ENCODE results near the gene SSUH2.
A peak's percentile ranks its signal among the peaks of the same experiment; 100 is the strongest.

SSUH2 gene

DNA sequence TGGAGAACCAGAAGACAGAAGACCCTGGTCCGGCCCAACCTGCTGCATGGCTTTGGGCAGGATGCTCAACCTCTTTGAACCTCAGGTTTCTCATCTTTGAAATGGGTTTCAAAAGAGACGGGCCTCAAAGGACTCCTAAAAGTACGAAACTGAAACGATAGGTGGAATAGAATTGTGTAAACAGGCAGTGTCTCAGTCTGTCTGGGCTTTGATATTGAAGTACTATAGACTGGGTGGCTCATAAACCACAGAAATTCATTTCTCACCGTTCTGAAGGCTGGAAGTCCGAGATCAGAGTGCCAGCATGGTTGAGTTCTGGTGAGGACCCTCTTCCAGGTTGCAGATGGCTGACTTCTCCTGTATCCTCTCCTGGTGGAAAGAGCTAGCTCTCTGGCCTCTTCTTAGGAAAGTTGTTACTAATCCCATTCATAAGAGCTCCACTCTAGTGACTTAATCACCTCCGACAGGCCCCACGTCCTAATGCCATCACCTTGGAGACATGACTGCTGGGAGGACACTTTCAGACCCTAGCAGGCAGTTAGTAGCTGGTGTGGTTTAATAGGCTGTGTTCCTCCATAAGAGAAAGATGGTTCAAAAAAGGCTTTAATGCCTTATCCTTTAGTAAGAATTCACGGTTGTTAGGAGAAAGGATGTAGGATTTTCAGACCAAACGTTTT lies 35.7 kb downstream of the SSUH2 start:
- DNase-seq (ENCODE audit: low spot score), result no peak

DNA sequence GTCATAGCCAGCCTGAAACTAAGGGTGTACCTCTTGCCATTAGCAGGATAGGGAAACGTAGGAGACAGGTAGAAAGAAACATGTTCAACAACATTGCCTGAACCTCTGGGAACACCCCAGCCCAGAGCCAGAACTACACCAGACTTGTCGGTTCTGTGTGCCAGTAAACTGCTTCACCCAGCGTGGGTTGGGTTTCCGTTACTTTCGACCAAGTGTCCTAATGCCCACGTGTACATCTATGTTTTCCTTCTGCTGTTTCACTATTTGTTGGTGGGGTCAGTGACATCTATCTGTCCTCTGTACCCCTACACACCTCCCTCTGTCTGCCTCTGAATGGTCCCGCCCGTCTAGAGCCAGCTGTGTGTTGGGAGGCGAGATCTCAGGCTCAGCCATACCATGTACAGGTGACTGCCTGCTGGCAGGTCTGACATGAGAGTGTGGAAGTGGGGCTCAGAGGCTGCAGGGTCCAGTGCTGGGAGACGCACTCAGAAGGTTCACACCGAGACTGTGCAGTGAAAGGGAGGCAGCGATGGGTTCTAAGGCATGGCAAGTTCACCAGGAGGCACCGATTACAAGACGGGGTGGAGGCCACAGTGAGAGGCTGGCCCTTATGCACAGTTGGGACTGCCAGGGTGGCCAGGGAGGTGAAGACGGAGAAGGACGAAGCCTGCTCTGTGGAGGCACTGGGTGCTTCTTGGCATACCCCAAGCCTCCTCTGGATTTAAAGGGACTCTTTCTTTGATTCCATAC lies 36.4 kb downstream of the SSUH2 start:
- no peak for DNase-seq (ENCODE audit: low spot score)

DNA sequence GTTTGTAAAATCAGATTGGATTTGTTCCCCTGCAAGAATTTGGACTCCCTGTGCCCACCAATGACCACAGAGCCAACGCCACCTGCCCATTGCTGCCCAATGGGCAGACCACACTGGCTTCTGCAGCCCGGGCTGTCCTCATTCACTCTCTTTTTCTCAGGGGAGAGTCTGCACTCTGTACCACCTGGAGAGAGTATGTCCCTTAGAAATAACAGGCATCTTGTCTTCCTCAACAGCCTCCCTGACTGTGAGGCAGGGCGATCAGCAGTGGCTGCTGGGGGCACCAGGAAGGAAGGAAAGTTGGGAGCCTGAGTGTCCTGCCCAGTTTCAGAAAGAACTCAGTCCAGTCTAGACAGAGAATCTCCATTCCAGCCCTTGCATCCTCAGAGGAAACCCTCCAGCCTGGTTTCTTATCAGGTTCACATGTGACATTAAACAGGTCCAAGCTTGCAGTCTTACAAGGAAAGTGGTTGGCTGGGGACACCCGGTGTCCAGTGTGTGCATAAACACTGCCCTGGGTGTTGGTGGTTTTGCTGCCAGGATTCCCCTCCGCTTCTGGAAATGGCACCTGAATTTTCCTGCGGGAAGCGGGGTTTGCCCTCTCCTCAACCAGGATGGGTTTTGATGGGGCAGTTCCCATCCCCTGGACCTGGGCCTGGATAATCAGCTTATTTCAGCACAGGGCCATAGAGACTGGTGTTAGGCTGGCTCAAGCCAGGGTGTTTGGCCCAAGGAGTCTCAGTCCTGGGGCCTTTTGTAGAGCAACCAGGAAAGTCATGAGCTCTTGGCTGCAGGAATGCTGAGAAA lies 37.2 kb downstream of the SSUH2 start:
- DNase-seq (ENCODE audit: low spot score), result peak; percentile 77

DNA sequence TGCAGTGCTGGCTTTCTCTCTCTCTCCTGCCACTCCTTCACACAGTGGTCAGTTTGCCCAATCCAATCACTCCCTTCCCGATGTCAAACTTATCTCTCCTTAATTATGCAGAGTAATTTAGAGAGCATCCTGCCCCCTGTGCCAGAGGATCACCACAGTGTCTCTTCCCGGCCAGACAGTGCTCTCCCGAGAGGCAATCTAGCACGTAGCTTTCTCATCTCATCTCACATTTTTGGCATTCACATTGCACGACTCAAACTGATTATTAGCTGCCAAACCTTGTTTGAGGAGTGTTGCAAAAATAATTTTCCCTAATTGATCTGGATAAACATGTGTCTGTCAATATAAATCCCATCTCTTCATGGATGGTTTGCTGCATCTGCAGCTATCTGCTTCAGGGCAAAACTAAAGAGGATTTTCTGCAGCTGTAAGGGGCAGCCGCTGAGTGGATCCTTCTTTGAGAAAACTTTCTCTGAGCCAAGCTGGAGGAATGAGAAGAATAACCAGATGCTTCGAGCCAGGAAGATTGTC lies 37.8 kb downstream of the SSUH2 start:
- DNase-seq (ENCODE audit: low spot score), result no peak

DNA sequence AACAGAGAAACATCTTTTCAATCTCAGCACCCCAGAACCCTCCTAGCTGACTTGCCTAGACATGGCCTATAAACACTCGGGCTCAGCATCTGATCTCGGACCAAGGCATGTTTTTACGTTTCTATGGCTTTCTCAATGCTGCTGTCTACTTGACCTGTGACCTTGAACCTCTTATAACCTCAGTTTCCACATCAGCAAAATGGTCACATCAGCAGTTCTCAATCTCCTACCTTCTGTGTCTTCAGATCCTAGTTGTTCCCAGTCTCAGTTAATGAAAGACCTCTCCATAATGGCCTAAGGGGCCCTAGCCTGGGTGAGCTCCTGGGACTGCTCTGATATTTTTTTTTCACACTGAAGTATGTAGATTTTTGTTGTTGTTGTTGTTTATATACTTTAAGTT lies 39.6 kb downstream of the SSUH2 start:
- DNase-seq (ENCODE audit: low spot score), result no peak

DNA sequence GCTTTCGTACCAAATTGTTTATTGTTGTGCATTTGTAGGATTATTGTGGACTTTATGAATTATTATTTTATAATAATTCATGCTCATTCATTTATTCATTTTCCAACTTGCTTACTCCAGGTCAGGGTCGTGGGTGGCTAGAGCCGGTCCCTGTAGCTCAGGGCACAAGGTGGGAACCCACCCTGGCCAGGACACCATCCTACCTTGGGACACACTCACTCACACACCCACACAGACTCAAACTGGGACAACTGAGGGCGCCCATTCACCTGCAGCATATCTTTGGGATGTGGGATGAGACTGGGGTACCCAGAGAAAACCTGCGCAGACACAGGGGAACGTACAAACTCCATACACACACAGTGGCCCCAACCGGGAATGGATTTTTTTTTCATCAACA lies 40.6 kb downstream of the SSUH2 start:
- no peak for DNase-seq (ENCODE audit: low spot score)

DNA sequence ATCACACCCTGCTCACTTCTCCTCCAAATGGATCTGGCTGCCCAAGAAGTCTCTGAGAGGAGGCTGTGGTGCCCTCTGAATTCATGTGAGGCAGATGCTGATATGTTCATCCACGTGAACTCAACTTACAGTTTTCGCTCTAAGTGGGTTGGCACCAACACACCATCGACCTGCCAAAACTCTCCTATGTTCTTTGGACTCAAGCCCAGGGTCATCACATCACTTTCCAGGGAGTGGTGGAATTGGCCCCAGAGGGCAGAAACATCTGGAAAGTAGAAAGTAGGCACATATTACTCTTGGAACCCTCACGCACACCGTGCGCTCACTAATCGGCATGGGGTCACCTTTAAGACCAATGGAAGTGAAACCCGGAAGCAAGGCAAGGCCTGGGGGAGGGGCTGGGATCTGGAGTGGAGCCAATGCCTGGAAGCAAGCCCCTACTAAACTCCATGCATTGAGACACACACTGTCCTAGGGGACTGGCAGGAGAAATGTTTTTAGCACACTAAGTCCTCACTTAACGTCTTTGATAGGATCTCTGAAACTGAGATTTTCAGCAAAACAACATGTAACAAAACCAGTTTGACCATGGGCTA lies 41.4 kb downstream of the SSUH2 start:
- DNase-seq (ENCODE audit: low spot score), result no peak

DNA sequence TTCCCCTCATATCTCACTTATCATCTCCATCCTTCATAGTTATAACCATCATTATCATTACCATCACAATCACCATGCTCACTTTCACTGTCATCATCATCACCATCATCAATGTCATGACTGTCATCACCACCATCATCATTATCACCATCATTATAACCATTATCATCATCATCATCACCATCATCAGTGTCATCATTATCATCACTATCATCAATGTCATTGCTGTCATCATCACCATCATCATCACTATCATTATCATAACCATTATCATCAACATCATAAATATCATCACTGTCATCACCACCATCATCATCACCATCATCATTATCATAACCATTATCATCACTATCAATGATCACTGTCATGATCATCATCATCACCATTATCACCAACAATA lies 44.1 kb downstream of the SSUH2 start:
- no peak for DNase-seq (ENCODE audit: low spot score)

DNA sequence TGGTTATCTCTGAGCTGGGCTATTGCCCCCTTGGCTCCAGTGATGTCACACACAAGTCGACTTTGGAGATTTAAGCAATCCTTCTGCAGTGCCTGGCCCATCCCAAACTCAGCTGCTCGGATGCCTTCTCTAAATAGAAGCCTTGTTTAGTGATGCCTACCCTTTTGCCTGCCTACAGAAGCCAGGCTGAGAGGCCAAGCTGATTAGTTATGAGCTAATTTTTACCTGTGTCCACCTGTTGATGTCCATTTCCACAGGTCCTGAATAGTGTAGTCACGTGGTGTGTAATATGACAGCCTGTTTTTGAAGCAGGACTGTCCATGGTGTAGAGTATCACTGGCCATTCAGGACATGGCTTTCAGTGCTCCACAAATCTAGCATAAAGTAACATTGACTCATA lies 45.5 kb downstream of the SSUH2 start:
- no peak for DNase-seq (ENCODE audit: low spot score)

DNA sequence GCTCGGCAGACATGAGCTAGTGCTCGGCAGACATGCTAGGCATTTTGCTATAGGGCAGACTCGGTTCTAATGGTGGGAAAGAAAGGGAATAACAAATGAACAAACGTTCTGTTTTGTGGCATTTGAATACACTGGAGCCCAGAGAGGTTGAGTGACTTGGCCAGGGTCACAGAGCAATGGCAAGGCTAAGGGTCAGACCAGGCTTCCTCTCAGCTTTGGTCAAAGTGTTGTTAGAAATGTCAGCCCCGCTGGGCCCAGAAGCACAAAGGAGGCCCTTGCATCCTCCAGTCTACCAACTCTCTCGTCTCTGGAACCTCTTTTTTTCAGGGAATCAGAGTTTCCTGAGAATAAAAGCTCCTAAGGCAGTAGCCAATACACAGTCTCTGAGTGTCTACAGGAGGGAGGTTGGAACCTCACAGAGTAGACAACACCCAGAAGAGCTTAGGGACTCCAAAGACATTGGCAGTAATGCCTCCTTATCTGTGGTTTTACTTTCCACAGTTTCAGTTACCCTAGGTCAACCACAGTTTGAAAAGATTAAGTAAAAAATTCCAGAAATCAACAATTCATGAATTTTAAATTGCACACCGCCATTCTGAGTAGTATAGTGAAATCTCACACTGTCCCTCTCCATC lies 47.3 kb downstream of the SSUH2 start:
- DNase-seq (ENCODE audit: low spot score), result no peak

DNA sequence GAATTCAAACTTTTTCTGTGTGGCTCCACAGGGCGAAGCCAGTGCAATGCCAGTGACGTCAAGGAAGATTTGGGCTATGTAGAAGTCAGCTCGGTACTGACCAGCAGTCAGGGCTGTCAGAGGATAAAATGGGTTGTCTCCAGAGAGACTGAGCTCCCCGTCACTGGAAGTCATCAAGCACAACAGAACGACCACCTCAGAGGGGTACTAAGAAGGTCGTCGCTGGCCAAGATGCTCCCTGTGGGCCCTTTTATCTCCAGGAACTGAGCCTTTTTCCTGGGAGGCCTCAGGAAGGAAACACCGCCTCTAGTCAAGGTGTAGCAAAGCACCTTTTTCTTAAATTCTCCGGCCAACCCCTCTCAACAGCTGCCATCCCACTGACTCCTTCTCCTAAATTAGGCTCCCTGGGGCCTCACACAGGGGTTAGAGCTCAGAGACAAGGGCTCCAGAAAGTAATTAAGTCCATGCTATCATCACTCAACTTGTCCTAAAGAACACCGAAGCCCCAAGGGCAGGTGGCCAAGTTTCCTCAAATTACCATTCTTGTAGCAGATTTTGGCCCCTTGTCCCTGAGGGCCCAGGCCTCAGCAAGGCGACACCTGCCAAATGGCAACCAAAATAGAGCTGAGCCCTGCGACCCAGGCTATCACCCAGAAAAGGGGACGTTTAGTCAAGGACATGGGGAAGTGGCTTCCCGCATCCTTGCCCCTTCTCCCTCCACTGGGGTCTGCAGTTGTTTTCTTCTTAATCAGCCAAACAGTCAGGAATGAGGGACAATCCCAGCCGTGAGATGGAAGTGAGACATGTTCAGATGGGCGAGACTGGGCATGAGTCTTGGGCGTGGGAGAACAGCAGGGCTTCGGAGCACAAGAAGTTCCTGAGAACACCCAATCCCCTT lies 48.0 kb downstream of the SSUH2 start:
- DNase-seq (ENCODE audit: low spot score), result no peak

DNA sequence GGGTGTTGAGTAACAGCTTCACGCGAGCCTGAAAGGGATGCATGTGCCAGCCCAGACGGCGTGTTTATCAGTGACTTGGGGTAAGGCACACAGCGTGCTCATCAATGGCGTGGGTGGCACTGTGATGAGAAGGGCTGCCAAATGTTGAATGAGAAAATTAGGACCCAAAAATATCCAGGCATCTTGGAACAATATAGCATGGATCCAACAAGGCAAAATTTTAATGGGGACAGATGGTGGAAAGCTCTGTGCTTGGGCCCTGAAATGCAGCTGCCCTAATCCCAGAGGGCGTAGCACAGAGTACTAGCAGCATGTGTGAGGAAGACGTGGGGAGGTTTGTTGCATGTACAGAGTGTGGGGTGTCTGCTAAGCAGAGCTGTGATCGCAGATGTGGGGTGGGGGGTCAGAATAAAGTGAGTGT lies 48.9 kb downstream of the SSUH2 start:
- no peak for DNase-seq (ENCODE audit: low spot score)

DNA sequence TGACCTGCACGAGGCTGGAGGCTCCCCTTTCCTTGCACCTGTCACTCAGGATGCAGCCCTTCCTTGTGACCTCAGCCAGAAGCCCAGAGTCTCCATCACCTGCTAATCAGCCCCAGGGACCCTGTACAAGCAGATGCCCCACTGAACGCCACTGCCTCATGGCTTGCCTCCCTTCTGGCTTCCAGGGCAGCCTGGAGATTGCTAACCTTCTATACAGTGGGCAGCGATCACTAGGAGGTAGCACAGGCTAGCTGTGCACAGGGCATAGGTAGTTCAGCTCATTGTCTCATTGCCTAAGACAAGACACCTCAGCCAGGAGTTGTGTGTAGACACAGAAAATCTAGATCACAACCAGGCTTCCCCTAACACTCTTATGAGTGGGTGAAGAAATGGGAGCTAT lies 49.3 kb downstream of the SSUH2 start:
- DNase-seq (ENCODE audit: low spot score), result no peak

DNA sequence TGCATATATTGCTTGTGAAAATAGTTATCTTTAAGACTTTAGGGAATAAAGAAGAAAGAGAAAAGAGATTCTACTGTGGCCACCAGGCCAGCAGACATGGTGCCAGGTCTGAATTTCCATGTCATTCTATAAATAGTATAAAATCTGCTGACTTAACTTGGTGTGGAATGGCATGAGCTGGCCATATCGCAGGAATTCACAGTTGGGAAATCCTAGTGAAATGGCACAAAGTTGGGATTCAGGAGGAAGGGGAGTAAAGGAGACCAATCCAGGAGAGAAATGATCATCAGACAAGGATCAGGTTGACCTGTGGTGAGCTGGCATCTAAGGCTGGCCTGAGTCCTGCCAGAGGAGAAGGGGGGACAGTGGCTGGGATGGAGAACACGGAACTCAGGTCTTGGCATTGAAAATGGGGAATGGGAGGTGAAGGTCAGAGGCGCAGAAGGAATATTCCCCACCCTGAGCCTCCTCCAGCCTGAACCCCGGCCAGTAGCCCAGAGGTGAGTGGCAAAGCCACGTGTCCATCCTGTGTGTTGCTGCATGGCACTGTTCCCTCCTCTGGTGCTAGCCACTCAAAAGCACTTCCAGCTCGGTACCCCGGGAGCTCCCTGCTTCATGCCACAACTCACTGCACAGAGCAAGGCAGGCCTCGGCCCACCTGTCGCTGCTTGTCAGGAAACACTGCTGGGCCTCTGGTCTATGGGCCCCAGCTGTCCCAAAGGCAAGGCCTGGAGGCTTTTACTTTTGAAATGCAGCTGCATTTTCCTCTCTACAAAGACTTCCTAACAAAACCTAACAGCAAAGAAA lies 51.4 kb downstream of the SSUH2 start:
- DNase-seq (ENCODE audit: low spot score), result peak; percentile 43

DNA sequence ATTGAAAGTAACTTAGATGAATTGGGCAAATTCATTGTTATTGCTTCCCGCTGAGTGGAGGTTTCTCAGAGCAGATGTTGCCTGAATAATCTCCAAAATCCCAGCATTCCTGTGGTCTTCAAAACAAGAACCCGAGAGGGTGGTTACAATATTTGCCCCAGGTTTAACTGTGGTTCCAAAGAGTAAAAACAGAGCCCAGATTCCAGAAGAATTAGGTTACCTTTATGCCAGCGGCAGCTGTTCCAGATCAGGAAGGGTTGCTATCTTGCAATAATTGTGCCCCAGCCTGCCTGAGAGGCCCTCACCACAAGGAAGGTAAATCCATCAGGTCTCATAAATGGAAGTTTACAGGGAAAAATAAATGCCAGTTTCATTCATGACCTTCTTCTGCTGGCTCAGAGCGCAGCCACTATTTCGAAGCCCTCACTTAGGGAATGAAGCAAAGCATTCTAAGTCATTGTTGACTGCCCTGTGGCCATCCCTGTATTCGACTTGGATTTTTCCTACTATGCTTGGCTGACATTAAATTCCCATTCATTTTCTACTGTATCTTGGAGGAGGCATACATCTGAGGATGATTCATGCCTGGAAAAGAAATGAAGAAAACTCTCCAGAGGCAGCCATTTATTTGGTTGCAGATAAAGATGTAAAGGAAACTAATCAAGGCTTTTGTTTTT lies 54.6 kb downstream of the SSUH2 start:
- DNase-seq (ENCODE audit: low spot score), result peak; percentile 11

DNA sequence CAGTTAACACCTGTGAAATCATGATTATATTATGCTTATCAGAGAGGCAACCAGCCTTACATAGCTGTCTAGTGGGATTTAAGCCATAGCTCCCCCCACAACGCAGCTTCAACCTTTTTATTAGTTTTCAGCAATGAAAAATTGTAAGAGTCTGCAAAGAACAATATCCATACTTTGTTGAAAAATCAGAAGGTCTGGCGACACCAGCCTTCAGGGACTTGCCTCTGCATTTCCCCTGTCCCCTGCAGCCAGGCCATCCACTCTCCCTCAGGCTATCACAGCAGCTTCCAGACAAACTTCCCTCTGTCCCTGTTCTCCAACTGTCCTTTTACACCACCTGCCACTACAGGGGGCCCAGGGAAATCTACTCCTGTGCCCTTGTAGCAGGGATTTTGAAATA lies 59.9 kb downstream of the SSUH2 start:
- no peak for DNase-seq (ENCODE audit: low spot score)

DNA sequence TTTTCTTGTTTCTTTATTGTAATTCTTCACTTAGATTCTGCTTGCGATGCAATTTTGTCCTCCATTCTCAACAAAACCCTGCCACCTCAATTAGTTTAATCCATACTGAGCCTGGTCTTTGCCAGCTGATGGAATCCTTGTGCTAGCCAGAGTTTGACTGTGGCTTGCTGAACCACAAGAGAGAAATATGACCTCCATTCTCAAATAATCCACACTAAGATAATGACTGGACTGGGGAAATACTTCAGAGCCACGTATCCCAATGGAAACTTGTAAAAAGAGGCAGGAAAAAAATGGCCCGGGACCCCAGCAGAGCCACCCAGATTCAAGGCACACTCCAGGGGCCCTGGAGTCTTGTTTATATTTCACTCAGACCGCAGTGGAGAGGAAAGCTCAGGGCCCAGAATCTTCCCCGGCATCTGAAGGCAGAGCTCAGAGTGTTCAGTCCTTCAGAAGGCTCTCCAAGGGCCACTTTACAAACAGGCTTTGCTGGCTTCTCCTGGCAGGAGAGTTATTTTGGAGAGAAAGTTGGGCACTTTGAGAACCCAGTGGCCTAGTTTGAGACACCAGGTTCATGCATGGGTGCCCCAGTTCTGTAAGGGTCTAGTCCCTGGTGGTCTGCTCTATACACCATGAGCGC lies 62.7 kb downstream of the SSUH2 start:
- no peak for DNase-seq (ENCODE audit: low spot score)

DNA sequence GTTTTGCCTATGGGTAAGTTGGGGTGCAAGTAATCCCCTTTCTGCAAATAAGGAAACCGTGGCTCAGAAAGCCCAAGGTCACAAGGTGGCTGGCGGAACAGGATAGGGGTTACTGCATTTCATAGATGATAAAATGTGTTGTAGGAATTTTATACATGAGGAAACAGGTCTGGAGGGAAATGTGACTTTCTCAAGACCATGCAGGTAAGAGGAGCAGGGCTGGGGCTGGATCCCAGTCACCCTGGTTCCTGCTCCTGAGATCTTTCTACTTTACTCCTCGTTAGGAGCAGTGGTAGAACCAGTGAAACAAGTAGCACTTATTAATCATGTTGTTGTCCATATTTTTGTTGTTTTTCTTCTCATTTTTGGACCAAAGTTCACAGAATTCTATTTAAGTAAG lies 63.2 kb downstream of the SSUH2 start:
- DNase-seq (ENCODE audit: low spot score), result no peak

DNA sequence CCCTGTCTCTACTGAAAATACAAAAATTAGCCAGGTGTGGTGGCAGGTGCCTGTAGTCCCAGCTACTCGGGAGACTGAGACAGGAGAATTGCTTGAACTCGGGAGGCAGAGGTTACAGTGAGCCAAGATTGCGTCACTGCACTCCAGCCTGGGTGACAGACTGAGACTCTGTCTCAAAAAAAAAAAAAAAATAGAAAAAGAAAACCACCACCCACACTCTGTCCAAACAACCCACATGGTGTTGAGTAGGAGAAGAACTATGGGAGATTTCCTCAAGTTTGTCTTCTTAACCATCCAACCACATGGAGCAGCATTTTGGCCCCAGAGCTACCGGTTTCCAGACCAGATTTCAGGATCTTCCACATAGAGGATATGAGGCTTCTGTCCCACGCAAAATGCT lies 64.2 kb downstream of the SSUH2 start:
- DNase-seq (ENCODE audit: low spot score), result peak; percentile 48

All from hepatic stellate cell (primary cell).